ENCODE data around the gene CAMK1D.

DNA sequence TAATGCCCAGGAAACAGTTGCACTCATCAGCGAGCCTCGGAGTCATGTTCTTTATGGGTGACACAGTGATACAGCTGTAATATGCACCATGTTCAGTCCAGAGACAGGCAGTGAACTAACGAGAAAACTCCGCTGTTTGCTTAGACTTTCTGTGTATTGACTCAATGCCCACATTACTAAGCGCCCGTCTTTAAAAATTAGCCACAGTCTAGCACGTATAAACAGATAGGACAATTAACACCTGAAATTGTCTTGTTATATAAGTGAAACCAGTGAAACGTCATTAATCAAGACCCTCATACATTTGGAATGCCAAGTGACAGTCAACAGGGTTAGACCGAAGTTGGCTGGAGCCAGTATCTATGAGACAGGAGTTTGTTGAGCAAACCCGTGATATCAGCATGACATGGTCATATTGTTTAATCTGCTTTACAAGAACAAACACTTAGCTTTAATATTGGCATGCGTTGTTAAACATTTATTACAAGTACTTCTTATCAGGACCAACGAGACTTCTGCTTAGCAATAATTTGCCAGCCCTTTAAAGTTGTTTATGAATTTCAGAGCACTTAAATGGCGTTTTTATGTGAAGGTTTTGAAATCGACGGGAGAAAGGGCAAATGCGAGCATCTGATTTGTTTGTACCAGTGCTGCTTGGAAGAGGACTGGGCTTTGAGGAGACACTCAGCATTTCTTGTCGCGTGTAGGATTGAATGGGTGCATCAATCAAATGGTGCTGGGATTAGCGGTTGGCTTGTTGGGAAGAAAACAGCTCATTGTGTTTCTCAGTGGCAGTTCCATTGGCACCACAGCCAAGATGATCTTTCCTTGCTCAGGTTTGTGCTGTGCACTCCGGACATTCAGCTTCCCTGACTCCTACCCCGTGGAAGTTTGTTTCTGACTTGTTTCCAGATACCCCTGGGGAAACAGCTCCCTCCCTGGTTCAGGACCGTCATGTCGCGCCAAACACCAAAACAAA, 56.3 kb downstream of the CAMK1D start:
- TF ChIP-seq CTCF (optimal IDR thresholded peaks at IDR 0.05 in 1 of 3, IDR thresholded peaks at IDR 0.05 in 1 of 3, conservative IDR thresholded peaks at IDR 0.05 in 1 of 3; ENCODE audit: extremely low read depth in 1 of 3, insufficient read depth in 2 of 3, low read length in 3 of 3) (no peak), EZH2 (IDR thresholded peaks at IDR 0.05; ENCODE audit: low read length) (no peak)

Data from keratinocyte (primary cell).